Measurements from ENCODE around the gene FLNB. TPM values are rescaled to one million over a fixed set of nuclear protein-coding genes. Genes with fewer than 3 reads are reported as not detected.
A peak's percentile ranks its signal among the peaks of the same experiment; 100 is the strongest.

Gene FLNB
- total and polyA plus RNA-seq, 9 of the 15 experiments (the other 6 are each of a cell fraction or from before 2014, with no cell fraction given), result 9.4 to 48.1 (median 25.6) TPM

GRCh38 chr3:57998366-57999283 is 9.6 kb upstream of the FLNB start (continued):
- TF ChIP-seq ZNF398 (CRISPR knock-in tag; IDR thresholded peaks at IDR 0.05), result no peak
- TF ChIP-seq HMBOX1 (IDR thresholded peaks at IDR 0.05), result 0 out of 2 replicates have a peak, but pooled peaks have one; percentile 27
- TF ChIP-seq ZNF395 (CRISPR knock-in tag; IDR thresholded peaks at IDR 0.05), result no peak
- peak; percentile 48; the same call in 1 of the 2 replicates for TF ChIP-seq CTBP1 (IDR thresholded peaks at IDR 0.05; ENCODE audit: borderline replicate concordance)
- no peak for TF ChIP-seq MAX (CRISPR knock-in tag; IDR thresholded peaks at IDR 0.05)
- no peak for TF ChIP-seq RNF219 (CRISPR knock-in tag; IDR thresholded peaks at IDR 0.05)
- TF ChIP-seq NBN (IDR thresholded peaks at IDR 0.05; ENCODE audit: low read depth), result peak; percentile 65; the same call in 1 of the 2 replicates
- TF ChIP-seq ATF2 (CRISPR knock-in tag; IDR thresholded peaks at IDR 0.05), result no peak
- TF ChIP-seq SMARCA5 (IDR thresholded peaks at IDR 0.05), result peak; percentile 84
- TF ChIP-seq MEF2D (tag; conservative IDR thresholded peaks at IDR 0.05; ENCODE audit: low read depth), result peak; percentile 80; the same call in 1 of the 2 replicates
- TF ChIP-seq SIN3A (IDR thresholded peaks at IDR 0.05; ENCODE audit: borderline replicate concordance in 2 of 2, control insufficient read depth in 1 of 2, low read depth in 2 of 2, low read length in 2 of 2), result no peak
- TF ChIP-seq ZNF77 (CRISPR knock-in tag; IDR thresholded peaks at IDR 0.05), result no peak
- TF ChIP-seq POLR2A (conservative IDR thresholded peaks at IDR 0.05), result no peak
- TF ChIP-seq MTA2 (IDR thresholded peaks at IDR 0.05; ENCODE audit: low read depth), result peak; percentile 48
- TF ChIP-seq THRAP3 (IDR thresholded peaks at IDR 0.05; ENCODE audit: borderline replicate concordance), result peak; percentile 87
- TF ChIP-seq DLX4 (CRISPR knock-in tag; IDR thresholded peaks at IDR 0.05), result no peak
- no peak for TF ChIP-seq NFXL1 (CRISPR knock-in tag; IDR thresholded peaks at IDR 0.05)
- TF ChIP-seq POLR2AphosphoS2 (IDR thresholded peaks at IDR 0.05; ENCODE audit: low read length), result no peak

Measured in K562 (cell line).